Stomach smooth muscle (tissue), 2 donors: ENCODE measurements around the gene DHDDS.

Source experiments
- H3K27ac ChIP-seq: one replicate; pipeline ENCODE4 v1.7.0; 2013; ENCODE audit warnings: mild to moderate bottlenecking, low read length, inconsistent platforms
- H3K27me3 ChIP-seq, 2 donors: one replicate each; pipeline ENCODE4 v1.7.0; 2013; ENCODE audit warnings: low read length in 2 of 2; ENCODE audit not compliant: insufficient read depth in 2 of 2, control insufficient read depth in 1 of 2
- H3K36me3 ChIP-seq, 2 donors: one replicate each; pipeline ENCODE4 v1.7.0; 2013; ENCODE audit warnings: low read length in 2 of 2; ENCODE audit not compliant: control insufficient read depth in 2 of 2, insufficient read depth in 2 of 2
- H3K4me1 ChIP-seq: one replicate; pipeline ENCODE4 v1.7.0; 2013; ENCODE audit warnings: low read length; ENCODE audit not compliant: control insufficient read depth, insufficient read depth
- H3K4me3 ChIP-seq, 2 donors: one replicate each; pipeline ENCODE4 v1.7.0; 2013; ENCODE audit warnings: low read length in 2 of 2
- H3K9ac ChIP-seq, 2 donors: one replicate each; pipeline ENCODE4 v1.7.0; 2013; ENCODE audit warnings: low read length in 2 of 2, mild to moderate bottlenecking in 1 of 2
- H3K9me3 ChIP-seq, 2 donors: one replicate each; pipeline ENCODE4 v1.7.0; 2013; ENCODE audit warnings: low read length in 2 of 2; ENCODE audit not compliant: control insufficient read depth in 2 of 2
- donor health status: healthy.
- donor health status: Pancreatic carcinoma.

Gene DHDDS

DNA sequence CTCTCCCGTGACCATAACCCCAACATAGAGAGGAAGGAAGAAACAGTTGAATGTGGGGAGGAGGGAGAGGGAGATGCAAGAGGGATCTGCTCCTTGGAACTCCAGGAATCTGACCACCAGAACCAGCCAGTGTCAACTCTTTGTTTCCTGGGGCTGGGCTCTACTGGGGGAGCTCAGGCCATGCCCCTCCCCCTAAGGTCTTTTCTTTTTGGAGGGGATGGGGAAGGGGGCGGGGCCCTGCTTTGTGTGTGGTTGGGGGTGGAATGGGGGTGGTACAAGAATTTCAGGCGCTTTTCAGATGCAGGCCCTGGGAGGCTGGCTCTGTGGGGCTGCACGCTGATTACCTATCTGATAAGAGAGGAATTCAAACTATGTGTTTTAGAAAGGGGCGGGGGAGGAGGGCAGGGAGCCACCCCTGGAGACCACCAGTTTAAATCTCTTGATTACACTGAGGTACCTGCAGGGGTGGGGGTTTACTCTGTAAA is 13.2 kb upstream of the DHDDS start:
- Histone ChIP-seq H3K27me3 (peaks cover 16 to 22% of the 10 kb centered on the region in 2 donors), H3K4me3 (no peak overlapping the region), H3K27ac (no peak overlapping the region), H3K9me3 (no peaks in the 10 kb centered on the region), H3K36me3 (no peaks in the 10 kb centered on the region), H3K4me1 (no peaks in the 10 kb centered on the region), H3K9ac (no peak overlapping the region)

DNA sequence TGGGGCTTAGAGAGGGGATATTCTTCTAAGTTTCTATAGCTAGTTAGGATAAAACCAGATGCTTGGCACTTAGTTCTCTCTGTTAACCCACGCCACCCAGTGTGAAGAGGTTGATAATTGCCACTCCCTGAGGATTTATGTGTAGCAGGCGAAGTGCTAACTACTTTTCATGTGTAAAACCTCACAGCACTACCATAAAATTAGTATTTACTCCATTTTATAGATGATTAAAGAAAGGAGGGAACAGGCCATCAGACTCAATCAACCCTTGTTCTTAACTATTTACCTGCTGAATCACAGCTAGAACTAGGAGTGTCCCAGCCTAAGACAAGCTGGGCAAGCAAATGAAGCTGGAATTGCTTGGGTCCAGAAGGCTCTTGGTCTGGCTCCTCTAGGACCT is 12.6 kb upstream of the DHDDS start:
- H3K4me3 ChIP-seq, result no peak overlapping the region
- no peaks in the 10 kb centered on the region for H3K4me1 ChIP-seq
- H3K27ac ChIP-seq, result no peak overlapping the region
- H3K9me3 ChIP-seq, result no peaks in the 10 kb centered on the region
- no peak overlapping the region for H3K9ac ChIP-seq
- H3K36me3 ChIP-seq, result no peaks in the 10 kb centered on the region
- H3K27me3 ChIP-seq, result peaks cover 13 to 17% of the 10 kb centered on the region in 2 donors

DNA sequence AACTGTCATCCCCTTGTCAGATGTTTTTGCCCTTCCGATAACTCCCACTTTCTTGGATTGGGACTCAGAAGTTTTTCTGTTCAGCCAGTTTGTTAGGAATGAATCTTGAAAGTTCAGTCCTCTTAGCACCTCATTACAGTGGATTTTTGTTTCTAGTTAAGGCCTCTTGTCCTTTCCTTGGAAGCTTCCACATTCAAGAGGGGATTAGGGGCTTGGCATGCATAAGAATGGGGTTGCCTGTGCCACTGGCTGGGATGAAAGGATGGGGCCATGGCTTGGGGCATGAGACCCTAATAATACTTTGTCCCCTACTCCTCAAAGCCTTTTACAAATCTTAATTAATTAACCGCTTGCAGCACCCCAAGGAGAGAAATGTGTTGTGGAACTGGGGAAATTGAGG is 2.4 kb upstream of the DHDDS start:
- Histone ChIP-seq H3K36me3 (peaks cover 0 to 3% of the 10 kb centered on the region in 2 donors), H3K4me3 (no peak overlapping the region), H3K9me3 (no peaks in the 10 kb centered on the region), H3K27ac (no peak overlapping the region), H3K9ac (no peak overlapping the region), H3K4me1 (peaks cover 24% of the 10 kb centered on the region), H3K27me3 (peaks cover 2 to 5% of the 10 kb centered on the region in 2 donors)

- Histone ChIP-seq H3K36me3 (peaks cover 4 to 5% of the 10 kb centered on the region in 2 donors), H3K9ac (peak overlapping the region; percentile 74 to 97), H3K4me3 (peak overlapping the region; percentile 94 to 98), H3K27me3 (no peaks in the 10 kb centered on the region), H3K27ac (peak overlapping the region; percentile 76), H3K4me1 (peaks cover 24% of the 10 kb centered on the region), H3K9me3 (no peaks in the 10 kb centered on the region)
Measured at GRCh38 chr1:26432793-26433192, 672 bp downstream of the DHDDS start.

DNA sequence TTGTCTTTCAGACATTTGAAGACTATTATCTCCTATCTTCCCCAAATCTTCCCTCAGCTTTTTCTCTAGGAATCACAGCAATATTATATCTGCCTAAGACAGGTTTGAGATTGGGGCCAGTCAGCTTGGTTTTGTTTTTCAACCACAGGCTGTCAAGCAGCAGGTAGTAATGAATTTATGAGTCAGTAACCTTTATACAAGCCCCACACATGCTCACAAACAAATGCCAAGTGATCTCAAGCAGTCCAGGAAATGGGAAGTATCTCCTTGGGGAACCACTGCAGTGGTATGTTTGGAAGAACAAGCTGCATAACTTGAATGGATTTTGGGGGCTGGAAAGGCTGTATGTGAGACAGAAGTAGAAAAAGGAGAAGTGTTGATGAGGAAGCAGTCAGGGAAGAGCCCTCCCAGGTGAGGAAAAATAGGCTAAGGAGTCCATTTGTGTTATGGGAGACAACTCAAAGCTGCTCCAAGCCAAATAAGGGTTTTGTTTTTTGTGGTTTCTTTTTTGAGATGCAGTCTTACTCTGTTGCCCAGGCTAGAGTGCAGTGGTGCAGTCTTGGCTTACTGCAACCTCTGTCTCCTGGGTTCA is 2.1 kb downstream of the DHDDS start:
- Histone ChIP-seq H3K27ac (no peak overlapping the region), H3K27me3 (no peaks in the 10 kb centered on the region), H3K9ac (no peak overlapping the region), H3K36me3 (peaks cover 10 to 18% of the 10 kb centered on the region in 2 donors), H3K9me3 (no peaks in the 10 kb centered on the region), H3K4me3 (no peak overlapping the region), H3K4me1 (peaks cover 24% of the 10 kb centered on the region)

GRCh38 chr1:26438041-26438440 is 5.9 kb downstream of the DHDDS start:
- Histone ChIP-seq H3K9ac (no peak overlapping the region), H3K9me3 (no peaks in the 10 kb centered on the region), H3K4me3 (no peak overlapping the region), H3K27me3 (no peaks in the 10 kb centered on the region), H3K36me3 (peaks cover 24 to 31% of the 10 kb centered on the region in 2 donors), H3K27ac (no peak overlapping the region), H3K4me1 (peaks cover 9% of the 10 kb centered on the region)

- Histone ChIP-seq H3K27ac (no peak overlapping the region), H3K9ac (no peak overlapping the region), H3K36me3 (peaks cover 37 to 52% of the 10 kb centered on the region in 2 donors), H3K4me1 (no peaks in the 10 kb centered on the region), H3K27me3 (no peaks in the 10 kb centered on the region), H3K4me3 (no peak overlapping the region), H3K9me3 (no peaks in the 10 kb centered on the region)
Measured at GRCh38 chr1:26440259-26440658, 8.1 kb downstream of the DHDDS start.

GRCh38 chr1:26449868-26450267 is 17.7 kb downstream of the DHDDS start:
- no peak overlapping the region for H3K27ac ChIP-seq
- H3K4me1 ChIP-seq, result no peaks in the 10 kb centered on the region
- H3K9ac ChIP-seq, result no peak overlapping the region
- no peaks in the 10 kb centered on the region for H3K9me3 ChIP-seq
- H3K36me3 ChIP-seq, result peaks cover 19 to 33% of the 10 kb centered on the region in 2 donors
- H3K27me3 ChIP-seq, result no peaks in the 10 kb centered on the region
- H3K4me3 ChIP-seq, result no peak overlapping the region

DNA sequence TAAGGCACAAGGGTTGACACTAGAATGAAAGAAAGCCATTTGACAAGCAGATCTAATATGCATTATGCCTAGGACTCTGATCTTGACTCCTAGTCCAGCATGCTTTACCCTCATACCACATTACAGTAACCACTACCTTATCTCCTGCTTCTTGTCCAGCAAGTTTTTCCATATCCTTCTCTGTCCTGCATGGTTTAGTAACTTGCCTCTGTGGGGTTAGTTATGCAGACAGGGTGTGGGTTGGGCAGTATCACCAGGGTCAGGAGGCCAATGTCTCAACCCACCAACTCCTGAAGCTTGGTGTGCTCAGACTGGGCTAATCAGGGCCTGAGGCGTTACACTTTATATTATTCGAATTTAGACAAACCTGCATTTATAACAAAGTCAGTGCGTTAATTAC is 18.8 kb downstream of the DHDDS start:
- no peak overlapping the region for H3K27ac ChIP-seq
- H3K27me3 ChIP-seq, result no peaks in the 10 kb centered on the region
- H3K36me3 ChIP-seq, result peaks cover 22 to 29% of the 10 kb centered on the region in 2 donors
- H3K4me3 ChIP-seq, result no peak overlapping the region
- no peaks in the 10 kb centered on the region for H3K4me1 ChIP-seq
- no peak overlapping the region for H3K9ac ChIP-seq
- no peaks in the 10 kb centered on the region for H3K9me3 ChIP-seq

GRCh38 chr1:26452459-26453183 is 20.5 kb downstream of the DHDDS start:
- Histone ChIP-seq H3K9ac (no peak overlapping the region), H3K27ac (no peak overlapping the region), H3K4me1 (no peaks in the 10 kb centered on the region), H3K27me3 (no peaks in the 10 kb centered on the region), H3K9me3 (no peaks in the 10 kb centered on the region), H3K4me3 (no peak overlapping the region), H3K36me3 (peaks cover 18 to 20% of the 10 kb centered on the region in 2 donors)

- H3K4me3 ChIP-seq, result no peak overlapping the region
- no peaks in the 10 kb centered on the region for H3K4me1 ChIP-seq
- H3K9me3 ChIP-seq, result no peaks in the 10 kb centered on the region
- H3K27ac ChIP-seq, result no peak overlapping the region
- H3K27me3 ChIP-seq, result no peaks in the 10 kb centered on the region
- H3K36me3 ChIP-seq, result peaks cover 22 to 26% of the 10 kb centered on the region in 2 donors
- H3K9ac ChIP-seq, result no peak overlapping the region
Measured at GRCh38 chr1:26459148-26459547, 27.0 kb downstream of the DHDDS start.
